GM19467 (cell line): ENCODE results near the gene POLR2C.

ENCODE experiments used
- ATAC-seq: cut with Tn5 transposase; IDR thresholded peaks from one replicate; pipeline ENCODE4 v1.9.1; 2021; ENCODE audit warnings: mild to moderate bottlenecking, moderate library complexity; ENCODE audit not compliant: unreplicated experiment

POLR2C gene

GRCh38 chr16:57500578-57501111 lies 38.2 kb downstream of the POLR2C start:
- no peak for ATAC-seq

- ATAC-seq, result no peak
These were observed 39.0 kb downstream of the POLR2C start for GRCh38 chr16:57501492-57501891.

- no peak for ATAC-seq
These were observed 39.7 kb downstream of the POLR2C start for GRCh38 chr16:57502048-57502775.

- no peak for ATAC-seq
These were observed 40.9 kb downstream of the POLR2C start for GRCh38 chr16:57503366-57503765.

GRCh38 chr16:57504001-57504400 lies 41.5 kb downstream of the POLR2C start:
- ATAC-seq, result no peak

- no peak for ATAC-seq
These were observed 42.0 kb downstream of the POLR2C start for GRCh38 chr16:57504491-57504890.

- no peak for ATAC-seq
These were observed 42.7 kb downstream of the POLR2C start for GRCh38 chr16:57505169-57505568.

GRCh38 chr16:57507136-57508034 lies 44.9 kb downstream of the POLR2C start:
- ATAC-seq, result no peak

- no peak for ATAC-seq
These were observed 45.6 kb downstream of the POLR2C start for GRCh38 chr16:57508035-57508425.

GRCh38 chr16:57509231-57509923 lies 46.9 kb downstream of the POLR2C start:
- no peak for ATAC-seq

- no peak for ATAC-seq
These were observed 47.8 kb downstream of the POLR2C start for GRCh38 chr16:57510016-57510871.

- ATAC-seq, result no peak
These were observed 50.0 kb downstream of the POLR2C start for GRCh38 chr16:57512296-57513001.

GRCh38 chr16:57513371-57514102 lies 51.1 kb downstream of the POLR2C start:
- no peak for ATAC-seq

GRCh38 chr16:57514371-57514770 lies 51.9 kb downstream of the POLR2C start:
- no peak for ATAC-seq

- no peak for ATAC-seq
These were observed 52.5 kb downstream of the POLR2C start for GRCh38 chr16:57514791-57515600.

GRCh38 chr16:57516176-57516725 lies 53.8 kb downstream of the POLR2C start:
- no peak for ATAC-seq

- ATAC-seq, result no peak
These were observed 54.3 kb downstream of the POLR2C start for GRCh38 chr16:57516773-57517172.
